Pancreas (tissue), 10 donors: Measurements from ENCODE around the gene RIN3. TPM values are rescaled to one million over a fixed set of nuclear protein-coding genes. Genes with fewer than 3 reads are reported as not detected.
A peak's percentile ranks its signal among the peaks of the same experiment; 100 is the strongest.

ENCODE experiments used
- ATAC-seq, 4 donors: fragments of 200-7000 bp; cut with Tn5 transposase; one replicate each; pipeline versions ENCODE4 v1.8.0 to v1.9.1; 2020; ENCODE audit warnings: mild to moderate bottlenecking in 4 of 4, moderate library complexity in 4 of 4
- DNase-seq, 6 donors: peaks; one replicate each; pipeline ENCODE4 v3.0.0-alpha.2; 2020
- FAIRE-seq: peaks from 2 replicates; lab custom pipeline; 2012; peaks lifted over from hg19 to GRCh38; lab: Jason Lieb, UNC
- H3K27ac ChIP-seq, 4 donors: fragments of 200-600 bp; sonication (generic); 1 replicate in 3 of 4; 2 replicates in 1 of 4; pipeline versions ENCODE4 v1.5.0 to v1.8.0; 2020
- H3K27me3 ChIP-seq, 4 donors: fragments of 200-600 bp; one replicate each; pipeline ENCODE4 v1.8.0; 2021
- H3K36me3 ChIP-seq, 3 donors: fragments of 200-600 bp; sonication (generic) in 1 of 3; one replicate each; pipeline versions ENCODE4 v1.5.0 to v1.8.0; 2020 to 2021
- H3K4me1 ChIP-seq, 3 donors: fragments of 200-600 bp; one replicate each; pipeline ENCODE4 v1.8.0; 2021
- H3K4me3 ChIP-seq, 4 donors: fragments of 200-600 bp; sonication (generic) in 2 of 4; one replicate each; pipeline versions ENCODE4 v1.5.0 to v1.8.0; 2020 to 2021
- H3K9me3 ChIP-seq, 4 donors: fragments of 200-600 bp; one replicate each; pipeline ENCODE4 v1.8.0; 2021
- WGBS, 2 donors: extraction: QIAGEN DNeasy Blood & Tissue Kit; methylation state at CpG; one replicate each; pipeline ENCODE4 v1.1.7; 2013; 5-methylcytosine and 5-hydroxymethylcytosine counted together
- intact Hi-C, 3 donors: fragments of 100-400 bp; cut with DNase I; formaldehyde crosslinking; loops; one replicate each; pipeline versions ENCODE4 v1.11.1 to v1.14.2; 2022
- polyA plus RNA-seq, 2 donors: library from polyadenylated mRNA; stranded (reverse); fragments of 200-250 nt; gene quantifications; one replicate each; pipeline ENCODE4 v1.2.3, GENCODE V29; 2013
- total RNA-seq, 6 donors: library from RNA; stranded (reverse); fragmentation: NEBNext Ultra II Directional in 4 of 6; extraction: Animal tissue kit (Norgen Biotek cat#: 25700) in 4 of 6; gene quantifications; one replicate each; pipeline versions ENCODE4 v1.2.1 to v1.2.4, GENCODE V29; 2021 to 2023
- TF ChIP-seq, protein P1 (sequence below), 4 donors: fragments of 200-600 bp; sonication (generic) in 3 of 4; IDR thresholded peaks; one replicate each; pipeline versions ENCODE4 v1.5.0 to v1.8.0; 2021; ENCODE audit warnings: antibody characterized with exemption in 4 of 4
- donor health status: healthy with polysubstance abuse.
- donor health status: DM: no; HTN: no; CAD: no; lungs with moderate emphysema.
- donor health status: DM: no; HTN: no; CAD: no.
- donor health status: control.
- donor health status: control.
- donor health status: Bipolar disorder and iron deficiency.
- donor health status: DM: yes; HTN: yes; CAD: no.
- donor health status: DM: no; HTN: no; CAD: no.
- donor health status: DM: no; HTN: no; CAD: no.
- donor health status: DM: yes; HTN: yes; CAD: no.

RIN3 gene
- total and polyA plus RNA-seq, 8 donors, result 1.1 to 9.0 (median 2.3) TPM

DNA sequence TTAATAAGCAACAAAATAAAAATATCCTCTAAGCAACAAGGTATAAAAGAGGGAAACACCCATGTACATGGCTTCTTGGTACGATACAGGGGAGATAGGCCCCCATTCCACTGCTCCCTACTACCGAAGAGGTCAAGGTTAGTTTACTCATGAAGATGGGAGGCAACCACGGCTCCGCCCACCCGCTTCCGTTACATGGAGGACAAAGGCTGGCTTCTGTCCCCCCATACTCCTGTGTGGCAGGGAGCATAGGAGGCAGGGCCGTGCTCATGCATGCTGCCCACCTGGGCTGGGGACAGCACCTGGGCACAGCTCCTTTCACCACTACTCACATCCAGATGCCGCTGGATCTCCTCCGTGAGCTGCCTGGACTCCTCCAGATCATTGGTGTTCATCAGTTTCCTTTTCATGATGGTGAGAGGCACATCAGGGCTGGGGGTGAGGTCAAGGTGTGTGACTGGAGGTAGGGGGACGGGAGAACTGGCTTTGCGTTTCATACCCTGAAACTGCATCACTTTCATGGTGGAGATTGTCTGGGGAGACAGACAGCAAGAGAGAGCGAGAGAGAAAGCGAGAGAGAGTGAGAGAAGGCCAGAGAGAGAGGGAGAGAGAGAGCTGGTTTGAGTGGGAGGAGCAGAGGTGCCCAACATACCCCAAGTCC, 195.9 kb downstream of the RIN3 start:
- no peak for FAIRE-seq
- H3K4me3 ChIP-seq, result no peak overlapping the region
- ATAC-seq, result no peak
- peaks cover 0 to 4% (median 0%) of the 10 kb centered on the region in 3 donors for H3K36me3 ChIP-seq
- intact Hi-C loops, result no loop called here
- peak in 1 of 6 donors; percentile 12 for DNase-seq
- TF ChIP-seq, protein P1, sequence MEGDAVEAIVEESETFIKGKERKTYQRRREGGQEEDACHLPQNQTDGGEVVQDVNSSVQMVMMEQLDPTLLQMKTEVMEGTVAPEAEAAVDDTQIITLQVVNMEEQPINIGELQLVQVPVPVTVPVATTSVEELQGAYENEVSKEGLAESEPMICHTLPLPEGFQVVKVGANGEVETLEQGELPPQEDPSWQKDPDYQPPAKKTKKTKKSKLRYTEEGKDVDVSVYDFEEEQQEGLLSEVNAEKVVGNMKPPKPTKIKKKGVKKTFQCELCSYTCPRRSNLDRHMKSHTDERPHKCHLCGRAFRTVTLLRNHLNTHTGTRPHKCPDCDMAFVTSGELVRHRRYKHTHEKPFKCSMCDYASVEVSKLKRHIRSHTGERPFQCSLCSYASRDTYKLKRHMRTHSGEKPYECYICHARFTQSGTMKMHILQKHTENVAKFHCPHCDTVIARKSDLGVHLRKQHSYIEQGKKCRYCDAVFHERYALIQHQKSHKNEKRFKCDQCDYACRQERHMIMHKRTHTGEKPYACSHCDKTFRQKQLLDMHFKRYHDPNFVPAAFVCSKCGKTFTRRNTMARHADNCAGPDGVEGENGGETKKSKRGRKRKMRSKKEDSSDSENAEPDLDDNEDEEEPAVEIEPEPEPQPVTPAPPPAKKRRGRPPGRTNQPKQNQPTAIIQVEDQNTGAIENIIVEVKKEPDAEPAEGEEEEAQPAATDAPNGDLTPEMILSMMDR (IDR thresholded peaks at IDR 0.05), result no peak
- no peaks in the 10 kb centered on the region for H3K4me1 ChIP-seq
- H3K27me3 ChIP-seq, result no peaks in the 10 kb centered on the region
- H3K27ac ChIP-seq, result no peak overlapping the region
- H3K9me3 ChIP-seq, result no peaks in the 10 kb centered on the region
- WGBS, 2 donors, result 85 to 90% methylated on average over 13 of the region's 13 CpGs

DNA sequence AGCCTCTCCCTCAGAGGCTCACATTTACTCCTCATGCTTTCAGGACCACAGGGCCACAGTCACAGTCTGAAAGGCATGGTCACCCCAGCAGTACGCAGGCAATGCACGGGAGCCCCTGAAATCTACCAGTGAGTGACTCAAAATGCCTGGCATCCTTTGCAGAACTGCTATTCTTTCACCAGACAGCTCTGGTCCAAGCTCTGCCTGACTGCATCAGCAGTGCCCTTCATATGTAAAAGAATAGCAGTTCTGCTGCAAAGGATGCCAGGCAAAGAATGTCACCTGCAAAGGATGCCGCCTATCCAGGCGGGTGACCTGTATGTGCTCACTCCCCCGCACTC, 196.4 kb downstream of the RIN3 start:
- intact Hi-C loops, result loop anchor here in 2 of 3 donors (5.0 to 10.0 kb wide), 2 partner anchors 72 to 75 kb away; no protein-coding TSS in a partner anchor
- ATAC-seq, result no peak
- no peak for DNase-seq
- Histone ChIP-seq H3K4me1 (no peaks in the 10 kb centered on the region), H3K9me3 (no peaks in the 10 kb centered on the region), H3K4me3 (no peak overlapping the region), H3K36me3 (peaks cover 0 to 4% (median 0%) of the 10 kb centered on the region in 3 donors), H3K27ac (no peak overlapping the region), H3K27me3 (no peaks in the 10 kb centered on the region)
- FAIRE-seq, result no peak
- TF ChIP-seq, protein P1 (IDR thresholded peaks at IDR 0.05), result no peak
- 93 to 100% methylated on average over 5 of the region's 5 CpGs for WGBS, 2 donors

DNA sequence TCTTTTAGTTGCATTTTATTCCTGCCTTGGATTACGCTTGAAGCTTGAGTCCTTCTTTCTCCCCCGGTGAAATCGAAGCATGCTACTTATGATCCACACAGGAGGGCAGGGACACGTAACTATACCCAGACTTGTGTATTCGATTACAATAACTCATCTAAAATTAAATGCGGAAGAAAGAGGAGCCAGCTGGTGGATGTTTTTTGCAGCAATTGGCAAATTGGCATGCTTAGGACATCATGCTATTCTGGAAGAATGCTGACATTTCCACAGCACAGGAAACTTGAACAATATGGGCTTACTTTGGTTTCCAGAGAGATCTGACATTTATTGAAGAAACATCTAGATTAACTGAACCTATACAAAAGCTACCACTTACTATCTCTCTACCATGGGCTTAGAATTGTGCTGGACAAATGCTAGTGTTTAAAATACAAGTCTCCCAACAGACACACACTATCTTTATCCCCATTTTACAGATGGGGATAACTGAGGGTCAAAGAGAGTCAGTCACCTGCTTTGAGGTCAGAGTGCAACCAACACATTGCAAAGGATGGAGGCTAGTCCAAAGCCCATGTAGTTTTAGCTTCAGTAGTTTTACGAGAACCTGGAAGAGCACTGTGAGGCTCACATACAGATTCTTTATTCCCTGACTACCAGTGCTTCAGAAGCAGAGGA, 198.5 kb downstream of the RIN3 start:
- ATAC-seq, result no peak
- FAIRE-seq, result no peak
- H3K36me3 ChIP-seq, result no peaks in the 10 kb centered on the region
- no peaks in the 10 kb centered on the region for H3K9me3 ChIP-seq
- TF ChIP-seq, protein P1 (IDR thresholded peaks at IDR 0.05), result no peak
- intact Hi-C loops, result loop anchor here in 2 of 3 donors (5.0 to 10.0 kb wide), 2 partner anchors 70 to 73 kb away; no protein-coding TSS in a partner anchor
- no peak overlapping the region for H3K27ac ChIP-seq
- WGBS, 2 donors, result 91 to 93% methylated on average over 7 of the region's 7 CpGs
- no peak overlapping the region for H3K4me3 ChIP-seq
- H3K27me3 ChIP-seq, result no peaks in the 10 kb centered on the region
- no peaks in the 10 kb centered on the region for H3K4me1 ChIP-seq
- no peak for DNase-seq

DNA sequence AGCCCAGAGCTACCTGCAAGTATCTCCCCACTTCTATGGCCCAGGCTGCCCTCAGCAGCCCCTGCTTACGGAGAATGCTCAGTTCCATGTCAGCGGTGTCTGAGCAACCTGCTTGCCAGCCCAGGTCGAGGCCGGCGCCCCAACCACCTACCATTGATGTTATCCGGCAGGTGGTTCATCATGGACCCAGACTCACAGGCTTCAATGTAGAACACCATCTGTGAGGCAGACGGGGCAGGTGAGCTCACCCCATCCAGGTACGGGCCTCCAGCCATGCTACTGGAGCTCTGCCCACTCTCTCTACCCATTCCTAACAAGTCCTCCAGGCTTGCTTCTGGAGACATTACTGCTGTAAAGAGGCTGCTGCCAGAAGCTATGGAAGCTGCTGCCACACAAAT, 199.1 kb downstream of the RIN3 start:
- FAIRE-seq (no peak), DNase-seq (no peak), ATAC-seq (no peak)
- TF ChIP-seq, protein P1 (IDR thresholded peaks at IDR 0.05), result no peak
- no peaks in the 10 kb centered on the region for H3K4me1 ChIP-seq
- H3K27me3 ChIP-seq, result no peaks in the 10 kb centered on the region
- no peak overlapping the region for H3K4me3 ChIP-seq
- H3K36me3 ChIP-seq, result no peaks in the 10 kb centered on the region
- WGBS, 2 donors, result 93 to 96% methylated on average over 8 of the region's 8 CpGs
- H3K9me3 ChIP-seq, result no peaks in the 10 kb centered on the region
- no peak overlapping the region for H3K27ac ChIP-seq
- intact Hi-C loops, result loop anchor here in 2 of 3 donors (5.0 to 10.0 kb wide), 2 partner anchors 70 to 72 kb away; no protein-coding TSS in a partner anchor
